ENCODE results near the gene AMH.

DNA sequence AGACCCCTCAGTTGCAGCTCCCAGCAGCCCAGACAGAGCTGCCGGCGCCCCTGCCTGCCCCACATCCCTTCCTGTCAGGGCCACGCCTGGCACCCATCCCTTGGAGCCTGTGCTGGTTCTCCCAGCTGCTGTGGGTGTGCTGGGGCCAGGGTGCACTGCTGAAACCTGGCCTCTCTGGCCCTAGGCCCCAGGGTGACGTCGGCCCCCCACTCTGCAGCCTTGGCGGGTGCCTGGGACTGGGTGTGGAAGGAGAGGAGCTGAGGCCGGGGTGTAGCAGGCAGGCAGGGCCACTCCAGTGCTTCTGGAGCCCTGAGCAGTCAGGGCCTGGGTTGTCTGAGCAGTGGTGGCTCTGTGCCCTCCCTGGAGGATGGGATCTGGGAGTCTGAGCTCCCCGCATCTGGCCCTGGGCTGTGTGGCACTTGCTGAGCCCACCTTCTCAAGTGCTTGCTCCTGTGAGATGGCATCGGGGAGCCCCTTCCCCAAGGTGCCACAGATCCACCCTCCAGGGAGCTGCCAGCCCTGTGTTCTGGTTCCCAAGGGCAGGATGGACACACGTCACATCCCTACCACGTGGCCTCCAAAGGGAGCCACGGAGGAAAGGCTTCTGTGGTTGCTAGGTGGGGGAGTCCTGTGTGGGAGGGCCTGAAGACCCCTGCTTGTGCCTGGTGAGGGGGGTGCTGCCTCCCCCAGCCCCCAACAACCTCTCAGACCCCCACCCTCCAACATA is 18.2 kb upstream of the AMH start:
- TF ChIP-seq, protein P1, sequence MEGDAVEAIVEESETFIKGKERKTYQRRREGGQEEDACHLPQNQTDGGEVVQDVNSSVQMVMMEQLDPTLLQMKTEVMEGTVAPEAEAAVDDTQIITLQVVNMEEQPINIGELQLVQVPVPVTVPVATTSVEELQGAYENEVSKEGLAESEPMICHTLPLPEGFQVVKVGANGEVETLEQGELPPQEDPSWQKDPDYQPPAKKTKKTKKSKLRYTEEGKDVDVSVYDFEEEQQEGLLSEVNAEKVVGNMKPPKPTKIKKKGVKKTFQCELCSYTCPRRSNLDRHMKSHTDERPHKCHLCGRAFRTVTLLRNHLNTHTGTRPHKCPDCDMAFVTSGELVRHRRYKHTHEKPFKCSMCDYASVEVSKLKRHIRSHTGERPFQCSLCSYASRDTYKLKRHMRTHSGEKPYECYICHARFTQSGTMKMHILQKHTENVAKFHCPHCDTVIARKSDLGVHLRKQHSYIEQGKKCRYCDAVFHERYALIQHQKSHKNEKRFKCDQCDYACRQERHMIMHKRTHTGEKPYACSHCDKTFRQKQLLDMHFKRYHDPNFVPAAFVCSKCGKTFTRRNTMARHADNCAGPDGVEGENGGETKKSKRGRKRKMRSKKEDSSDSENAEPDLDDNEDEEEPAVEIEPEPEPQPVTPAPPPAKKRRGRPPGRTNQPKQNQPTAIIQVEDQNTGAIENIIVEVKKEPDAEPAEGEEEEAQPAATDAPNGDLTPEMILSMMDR (IDR thresholded peaks at IDR 0.05): no peak
- no peak for TF ChIP-seq POLR2A (IDR thresholded peaks at IDR 0.05)

Measured in right lobe of liver (tissue), 4 donors.